PC-3 (cell line): ENCODE results near the gene CFAP161. TPM values are rescaled to one million over a fixed set of nuclear protein-coding genes. Genes with fewer than 3 reads are reported as not detected.

Experiments
- ATAC-seq: fragments of 200-7000 bp; cut with Tn5 transposase; 2 replicates; pipeline ENCODE4 v1.9.1; 2020; ENCODE audit warnings: mild to moderate bottlenecking, moderate library complexity
- BruUV-seq: library from RNA; stranded (reverse); fragments of 400-500 nt; replicated peaks from 2 replicates; lab custom pipeline; 2021; lab: Mats Ljungman, UMichigan
- CTCF ChIA-PET: fragments of 300-600 bp; sonication (Branson Sonifier 250); formaldehyde crosslinking; loops from one replicate; lab custom pipeline; 2022; ENCODE audit warnings: antibody characterized with exemption; lab: Charles Lee
- POLR2A ChIA-PET: fragments of 300-600 bp; sonication (Branson Sonifier 250); formaldehyde crosslinking; loops from one replicate; lab custom pipeline; 2022; ENCODE audit warnings: antibody characterized with exemption; ENCODE audit not compliant: unreplicated experiment; lab: Charles Lee
- DNase-seq: peaks from one replicate; pipeline ENCODE4 v3.0.0-alpha.2; 2015
- H2AFZ ChIP-seq: fragments of 300-600 bp; sonication (generic); 2 replicates; pipeline ENCODE4 v1.6.0; 2016; ENCODE audit warnings: antibody characterized with exemption, low read length
- H3F3A ChIP-seq: fragments of 300-600 bp; sonication (generic); one replicate; pipeline ENCODE4 v1.6.0; 2017; ENCODE audit warnings: antibody characterized with exemption, low read length, control low read depth, mild to moderate bottlenecking; ENCODE audit not compliant: unreplicated experiment
- H3K27ac ChIP-seq: fragments of 300-600 bp; sonication (generic); 2 replicates; pipeline ENCODE4 v1.5.1; 2016; ENCODE audit warnings: mild to moderate bottlenecking, low read length
- H3K27me3 ChIP-seq: fragments of 300-600 bp; sonication (generic); 2 replicates; pipeline ENCODE4 v1.6.1; 2016; ENCODE audit warnings: low read length, mixed read lengths
- H3K36me3 ChIP-seq: fragments of 300-600 bp; sonication (generic); 2 replicates; pipeline ENCODE4 v1.6.1; 2016; ENCODE audit warnings: low read depth, mixed run types, low read length, mixed read lengths
- H3K4me1 ChIP-seq: fragments of 300-600 bp; sonication (generic); 2 replicates; pipeline ENCODE4 v1.5.1; 2016; ENCODE audit warnings: low read length; ENCODE audit not compliant: insufficient read depth
- H3K4me2 ChIP-seq: fragments of 300-600 bp; sonication (generic); 2 replicates; pipeline ENCODE4 v1.6.0; 2016; ENCODE audit warnings: low read length
- H3K4me3 ChIP-seq: fragments of 300-600 bp; sonication (generic); 2 replicates; pipeline ENCODE4 v1.5.1; 2016; ENCODE audit warnings: mild to moderate bottlenecking, low read length, mixed read lengths
- H3K79me2 ChIP-seq: fragments of 300-600 bp; sonication (generic); 2 replicates; pipeline ENCODE4 v1.6.1; 2017; ENCODE audit warnings: low read length, mixed read lengths
- H3K9ac ChIP-seq: fragments of 300-600 bp; sonication (generic); 2 replicates; pipeline ENCODE4 v1.6.0; 2016; ENCODE audit warnings: mild to moderate bottlenecking, low read length
- H3K9me2 ChIP-seq: fragments of 300-600 bp; sonication (generic); replicated peaks from 2 replicates; pipeline ENCODE4 v1.6.1; 2016; ENCODE audit warnings: mixed run types, low read length, mixed read lengths
- H3K9me3 ChIP-seq: fragments of 300-600 bp; sonication (generic); 2 replicates; pipeline ENCODE4 v1.6.1; 2016; ENCODE audit warnings: low read length, mixed read lengths
- H4K20me1 ChIP-seq: fragments of 300-600 bp; sonication (generic); 2 replicates; pipeline ENCODE4 v1.6.1; 2016; ENCODE audit warnings: low read length, mixed read lengths
- CTCF ChIP-seq: fragments of 300-600 bp; sonication (generic); conservative IDR thresholded peaks from 2 replicates; pipeline ENCODE4 v1.5.1; 2017; ENCODE audit warnings: antibody characterized with exemption, low read depth, mild to moderate bottlenecking, low read length
- EZH2 ChIP-seq: fragments of 300-600 bp; sonication (generic); IDR thresholded peaks from one replicate; pipeline ENCODE4 v1.6.1; 2017; ENCODE audit warnings: antibody characterized with exemption, mild to moderate bottlenecking, low read length; ENCODE audit not compliant: unreplicated experiment
- EZH2phosphoT487 ChIP-seq: fragments of 300-600 bp; sonication (generic); IDR thresholded peaks from 2 replicates; pipeline ENCODE4 v1.6.1; 2018; ENCODE audit warnings: mild to moderate bottlenecking, antibody characterized with exemption, low read length, borderline replicate concordance
- intact Hi-C: fragments of 100-400 bp; cut with micrococcal nuclease; formaldehyde crosslinking; loops from 2 replicates; pipeline ENCODE4 v1.9.0; 2023
- total RNA-seq: library from RNA; depleted of rRNA; stranded (reverse); fragments of >200 nt; gene quantifications from 2 replicates; pipeline ENCODE4 v1.2.3, GENCODE V29; 2014

The CFAP161 gene
- total RNA-seq, 1 experiment from 2014 or later, result 0.55 TPM

- ATAC-seq, result no peak
- Histone ChIP-seq H3K27ac (no peak overlapping the region), H3F3A (no peaks in the 10 kb centered on the region), H3K4me3 (no peak overlapping the region), H3K36me3 (no peaks in the 10 kb centered on the region), H3K27me3 (peaks cover 63% of the 10 kb centered on the region), H3K4me2 (no peak overlapping the region), H3K79me2 (no peaks in the 10 kb centered on the region), H3K9ac (no peak overlapping the region), H3K4me1 (no peaks in the 10 kb centered on the region), H3K9me3 (no peaks in the 10 kb centered on the region), H2AFZ (no peak overlapping the region), H3K9me2 (no peaks in the 10 kb centered on the region), H4K20me1 (no peaks in the 10 kb centered on the region)
- DNase-seq, result no peak
- no TSS peak for BruUV-seq
- POLR2A ChIA-PET, result no interaction called here
- CTCF ChIA-PET, result no interaction called here
- intact Hi-C loops, result no loop called here
- TF ChIP-seq CTCF, result no peak
- TF ChIP-seq EZH2, result no peak
- no peak for TF ChIP-seq EZH2phosphoT487
These were observed 60.7 kb downstream of the CFAP161 start for GRCh38 chr15:81194723-81195122.

GRCh38 chr15:81195339-81195864 lies 61.3 kb downstream of the CFAP161 start:
- Histone ChIP-seq H3K79me2 (no peaks in the 10 kb centered on the region), H3K27ac (no peak overlapping the region), H3K4me2 (no peak overlapping the region), H3K9me2 (no peaks in the 10 kb centered on the region), H3K4me3 (no peak overlapping the region), H3K27me3 (peaks cover 60% of the 10 kb centered on the region), H2AFZ (no peak overlapping the region), H4K20me1 (no peaks in the 10 kb centered on the region), H3K9me3 (no peaks in the 10 kb centered on the region), H3K4me1 (no peaks in the 10 kb centered on the region), H3K9ac (no peak overlapping the region), H3K36me3 (no peaks in the 10 kb centered on the region), H3F3A (no peaks in the 10 kb centered on the region)
- POLR2A ChIA-PET, result no interaction called here
- no peak for TF ChIP-seq CTCF
- TF ChIP-seq EZH2phosphoT487, result no peak
- TF ChIP-seq EZH2, result no peak
- DNase-seq (no peak), ATAC-seq (no peak)
- intact Hi-C loops, result no loop called here
- no TSS peak for BruUV-seq
- CTCF ChIA-PET, result no interaction called here

GRCh38 chr15:81196576-81197254 lies 62.6 kb downstream of the CFAP161 start, which contains the start of gene IL16:
TSS of gene IL16 (plus strand) at chr15:81196879. CDS start at chr15:81225400, 28,521 bp downstream.
- Histone ChIP-seq H3K27ac (no peak within 1 kb of the TSS), H3F3A (no peaks in the 10 kb centered on the region), H3K36me3 (no peaks in the 10 kb centered on the region), H3K9me2 (no peaks in the 10 kb centered on the region), H2AFZ (no peak within 1 kb of the TSS), H3K4me3 (no peak within 1 kb of the TSS), H3K27me3 (peaks cover 47% of the 10 kb centered on the region), H3K9me3 (no peaks in the 10 kb centered on the region), H3K4me2 (no peak within 1 kb of the TSS), H3K9ac (no peak within 1 kb of the TSS), H3K4me1 (no peaks in the 10 kb centered on the region), H4K20me1 (no peaks in the 10 kb centered on the region), H3K79me2 (no peaks in the 10 kb centered on the region)
- CTCF ChIA-PET, result no interaction called here
- intact Hi-C loops, result no loop called here
- DNase-seq, result no peak
- POLR2A ChIA-PET, result no interaction called here
- BruUV-seq, result no TSS peak
- no peak for ATAC-seq
- TF ChIP-seq CTCF (no peak), EZH2 (no peak), EZH2phosphoT487 (no peak)
